ENCODE measurements around the gene PRKN. TPM values are rescaled to one million over a fixed set of nuclear protein-coding genes. Genes with fewer than 3 reads are reported as not detected.

Gene PRKN
- total RNA-seq, 1 donor from 2014 or later: 4.9 TPM

- no peaks in the 10 kb centered on the region for H3K36me3 ChIP-seq
- no peak overlapping the region for H3K27ac ChIP-seq
- TF ChIP-seq, protein P1, sequence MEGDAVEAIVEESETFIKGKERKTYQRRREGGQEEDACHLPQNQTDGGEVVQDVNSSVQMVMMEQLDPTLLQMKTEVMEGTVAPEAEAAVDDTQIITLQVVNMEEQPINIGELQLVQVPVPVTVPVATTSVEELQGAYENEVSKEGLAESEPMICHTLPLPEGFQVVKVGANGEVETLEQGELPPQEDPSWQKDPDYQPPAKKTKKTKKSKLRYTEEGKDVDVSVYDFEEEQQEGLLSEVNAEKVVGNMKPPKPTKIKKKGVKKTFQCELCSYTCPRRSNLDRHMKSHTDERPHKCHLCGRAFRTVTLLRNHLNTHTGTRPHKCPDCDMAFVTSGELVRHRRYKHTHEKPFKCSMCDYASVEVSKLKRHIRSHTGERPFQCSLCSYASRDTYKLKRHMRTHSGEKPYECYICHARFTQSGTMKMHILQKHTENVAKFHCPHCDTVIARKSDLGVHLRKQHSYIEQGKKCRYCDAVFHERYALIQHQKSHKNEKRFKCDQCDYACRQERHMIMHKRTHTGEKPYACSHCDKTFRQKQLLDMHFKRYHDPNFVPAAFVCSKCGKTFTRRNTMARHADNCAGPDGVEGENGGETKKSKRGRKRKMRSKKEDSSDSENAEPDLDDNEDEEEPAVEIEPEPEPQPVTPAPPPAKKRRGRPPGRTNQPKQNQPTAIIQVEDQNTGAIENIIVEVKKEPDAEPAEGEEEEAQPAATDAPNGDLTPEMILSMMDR (IDR thresholded peaks at IDR 0.05): no peak
- TF ChIP-seq POLR2AphosphoS5 (IDR thresholded peaks at IDR 0.05; ENCODE audit: insufficient read depth in 1 of 2, low read depth in 1 of 2) (no peak), POLR2A (IDR thresholded peaks at IDR 0.05) (no peak)
- intact Hi-C loops (cut with DNase I): no loop called here
- no peak overlapping the region for H3K4me3 ChIP-seq
- no peaks in the 10 kb centered on the region for H3K27me3 ChIP-seq
- DNase-seq (ENCODE audit: extremely low spot score in 2 of 2): no peak
- H3K4me1 ChIP-seq: no peaks in the 10 kb centered on the region
- no peaks in the 10 kb centered on the region for H3K9me3 ChIP-seq
Observed at GRCh38 chr6:161755080-161755479, 972.5 kb downstream of the PRKN start.

DNA sequence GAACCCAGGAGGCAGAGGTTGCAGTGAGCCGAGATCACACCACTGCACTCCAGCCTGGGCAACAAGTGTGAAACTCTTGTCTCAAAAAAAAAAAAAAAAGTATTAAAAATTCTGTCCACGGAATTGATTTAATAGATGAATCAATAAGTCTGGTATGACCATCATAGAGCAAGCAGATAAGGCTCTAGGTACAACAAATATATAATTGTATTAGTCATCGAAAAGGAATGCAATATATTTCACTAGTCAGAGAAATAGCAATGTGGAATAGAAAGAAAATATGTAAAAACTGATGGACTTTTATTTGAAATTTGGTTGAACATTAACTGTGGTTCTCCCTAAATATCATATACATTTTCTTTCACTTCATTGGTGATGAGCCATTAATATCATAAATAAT lies 976.9 kb downstream of the PRKN start:
- TF ChIP-seq POLR2AphosphoS5 (IDR thresholded peaks at IDR 0.05; ENCODE audit: insufficient read depth in 1 of 2, low read depth in 1 of 2) (no peak), POLR2A (IDR thresholded peaks at IDR 0.05) (no peak)
- TF ChIP-seq, protein P1 (IDR thresholded peaks at IDR 0.05): no peak
- Histone ChIP-seq H3K27ac (no peak overlapping the region), H3K36me3 (no peaks in the 10 kb centered on the region), H3K9me3 (no peaks in the 10 kb centered on the region), H3K27me3 (no peaks in the 10 kb centered on the region), H3K4me3 (no peak overlapping the region), H3K4me1 (no peaks in the 10 kb centered on the region)
- intact Hi-C loops (cut with DNase I): no loop called here
- no peak for DNase-seq (ENCODE audit: extremely low spot score in 2 of 2)

DNA sequence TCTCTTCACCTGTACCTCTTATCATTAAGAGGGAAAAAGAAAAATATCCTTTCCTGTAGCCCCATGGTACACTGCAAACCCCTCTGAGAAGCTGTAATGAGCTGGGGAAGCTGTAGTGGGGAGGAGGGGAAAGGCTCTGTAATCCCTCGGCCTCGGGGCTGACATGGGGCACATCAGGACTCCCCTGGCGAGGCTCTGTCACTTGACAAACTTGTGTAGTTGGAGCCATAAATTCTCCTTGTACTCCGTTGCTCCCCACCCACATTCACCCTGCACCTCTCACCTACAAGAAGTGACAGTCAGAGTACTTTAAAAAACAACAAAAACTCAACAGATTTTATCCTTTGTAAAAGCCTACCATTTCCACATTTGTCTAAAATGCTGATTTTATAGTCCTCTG lies 978.0 kb downstream of the PRKN start:
- Histone ChIP-seq H3K27ac (no peak overlapping the region), H3K9me3 (no peaks in the 10 kb centered on the region), H3K4me1 (no peaks in the 10 kb centered on the region), H3K4me3 (no peak overlapping the region), H3K27me3 (no peaks in the 10 kb centered on the region), H3K36me3 (no peaks in the 10 kb centered on the region)
- DNase-seq (ENCODE audit: extremely low spot score in 2 of 2): no peak
- TF ChIP-seq, protein P1 (IDR thresholded peaks at IDR 0.05): no peak
- no peak for TF ChIP-seq POLR2AphosphoS5 (IDR thresholded peaks at IDR 0.05; ENCODE audit: insufficient read depth in 1 of 2, low read depth in 1 of 2)
- no peak for TF ChIP-seq POLR2A (IDR thresholded peaks at IDR 0.05)
- intact Hi-C loops (cut with DNase I): no loop called here

DNA sequence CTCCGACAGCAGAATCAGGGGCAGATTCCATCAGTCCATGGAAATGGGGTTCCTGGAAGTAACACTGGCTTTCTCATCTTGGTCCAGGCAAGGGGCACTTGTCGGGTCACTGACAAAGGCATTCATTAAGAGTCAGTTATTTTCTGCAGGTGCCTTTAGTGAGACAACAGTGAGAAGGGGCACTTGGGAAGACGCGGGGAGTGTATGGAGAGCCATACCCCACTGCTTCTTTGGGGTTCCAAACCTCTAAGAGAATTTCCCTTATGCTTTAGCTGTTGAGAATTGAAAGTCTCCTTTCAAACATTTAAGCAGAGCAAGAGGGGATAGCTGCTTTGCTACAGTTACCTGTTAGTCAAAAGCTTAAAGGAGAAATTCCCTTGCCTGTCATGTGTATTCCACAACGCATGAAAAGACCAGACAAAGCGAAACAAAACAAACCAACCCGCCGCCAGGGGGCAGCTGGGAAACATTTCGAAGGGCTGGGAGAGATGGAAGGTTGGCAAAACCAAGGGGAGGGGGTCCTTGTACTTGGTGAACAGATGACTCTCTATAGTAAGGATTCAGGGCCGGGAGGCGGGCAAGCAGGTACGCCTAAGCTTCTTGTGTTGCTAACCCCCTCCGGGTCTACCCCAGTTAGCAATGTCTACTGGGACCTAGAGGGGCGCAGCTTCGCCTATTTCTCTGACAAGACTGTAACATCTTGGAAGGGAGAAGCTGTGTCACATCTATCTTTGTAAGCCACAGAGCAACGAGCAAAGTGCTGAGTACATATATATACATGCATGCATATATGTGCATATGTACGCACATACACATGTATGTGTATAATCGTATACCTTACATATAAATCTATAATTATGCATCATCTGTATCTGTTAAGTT lies 978.8 kb downstream of the PRKN start:
- Histone ChIP-seq H3K4me1 (no peaks in the 10 kb centered on the region), H3K4me3 (no peak overlapping the region), H3K36me3 (no peaks in the 10 kb centered on the region), H3K9me3 (no peaks in the 10 kb centered on the region), H3K27me3 (no peaks in the 10 kb centered on the region), H3K27ac (no peak overlapping the region)
- DNase-seq (ENCODE audit: extremely low spot score in 2 of 2): no peak
- intact Hi-C loops (cut with DNase I): no loop called here
- no peak for TF ChIP-seq POLR2AphosphoS5 (IDR thresholded peaks at IDR 0.05; ENCODE audit: insufficient read depth in 1 of 2, low read depth in 1 of 2)
- no peak for TF ChIP-seq POLR2A (IDR thresholded peaks at IDR 0.05)
- TF ChIP-seq, protein P1 (IDR thresholded peaks at IDR 0.05): no peak

DNA sequence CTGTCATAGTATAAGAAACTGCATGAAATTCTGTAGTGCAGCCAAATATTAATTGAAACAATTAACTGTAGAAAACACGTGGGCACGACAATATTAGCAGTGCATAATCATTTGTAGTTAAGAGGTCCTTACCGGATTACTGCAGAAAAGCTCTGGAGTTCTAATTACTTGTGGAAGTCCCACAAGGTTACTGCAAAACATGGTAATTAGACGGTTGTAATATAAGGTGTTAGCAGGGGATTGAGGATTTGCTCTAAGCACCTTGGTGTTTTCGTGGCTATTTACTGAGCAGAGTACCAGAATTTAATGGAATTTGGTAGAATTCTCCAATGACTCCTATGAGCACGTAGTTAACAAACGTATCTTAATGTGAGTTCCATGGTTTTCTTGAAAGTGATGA lies 980.1 kb downstream of the PRKN start:
- DNase-seq (ENCODE audit: extremely low spot score in 2 of 2): no peak
- intact Hi-C loops (cut with DNase I): no loop called here
- no peak overlapping the region for H3K4me3 ChIP-seq
- TF ChIP-seq POLR2A (IDR thresholded peaks at IDR 0.05) (no peak), POLR2AphosphoS5 (IDR thresholded peaks at IDR 0.05; ENCODE audit: insufficient read depth in 1 of 2, low read depth in 1 of 2) (no peak)
- TF ChIP-seq, protein P1 (IDR thresholded peaks at IDR 0.05): no peak
- no peaks in the 10 kb centered on the region for H3K9me3 ChIP-seq
- H3K27me3 ChIP-seq: no peaks in the 10 kb centered on the region
- no peaks in the 10 kb centered on the region for H3K4me1 ChIP-seq
- no peaks in the 10 kb centered on the region for H3K36me3 ChIP-seq
- H3K27ac ChIP-seq: no peak overlapping the region
